Mucosa of descending colon (tissue), 3 donors: ENCODE measurements around the gene CLCNKA. TPM values are rescaled to one million over a fixed set of nuclear protein-coding genes. Genes with fewer than 3 reads are reported as not detected.
"Not testable (repeated sequence)": the region's sequence is repeated elsewhere in the genome, so short reads cannot be mapped to it uniquely, and the experiment has no call there.

Experiments used
- ATAC-seq: fragments of 200-7000 bp; cut with Tn5 transposase; one replicate; pipeline ENCODE4 v1.9.1; 2020; ENCODE audit warnings: mild to moderate bottlenecking, moderate library complexity
- DNase-seq, 3 donors: peaks; one replicate each; pipeline ENCODE4 v3.0.0-alpha.2; 2020
- H3K36me3 ChIP-seq: fragments of 200-600 bp; one replicate; pipeline ENCODE4 v1.8.0; 2021; ENCODE audit warnings: low read depth, mild to moderate bottlenecking
- H3K4me1 ChIP-seq: fragments of 200-600 bp; one replicate; pipeline ENCODE4 v1.8.0; 2021; ENCODE audit warnings: low read depth, mild to moderate bottlenecking
- H3K4me3 ChIP-seq: fragments of 200-600 bp; one replicate; pipeline ENCODE4 v1.8.0; 2021; ENCODE audit warnings: mild to moderate bottlenecking
- H3K9me3 ChIP-seq: fragments of 200-600 bp; one replicate; pipeline ENCODE4 v1.8.0; 2021; ENCODE audit warnings: mild to moderate bottlenecking
- intact Hi-C, 2 donors: fragments of 100-400 bp; cut with DNase I in 1 of 2; cut with micrococcal nuclease in 1 of 2; formaldehyde crosslinking; loops; one replicate each; pipeline versions ENCODE4 v1.11.0 to v1.11.1; 2022; cut with DNase I, micrococcal nuclease
- total RNA-seq, 3 donors: library from RNA; stranded (reverse); fragmentation: NEBNext Ultra II Directional in 2 of 3; extraction: Animal tissue kit (Norgen Biotek cat#: 25700) in 2 of 3; gene quantifications; one replicate each; pipeline versions ENCODE4 v1.2.1 to v1.2.4, GENCODE V29; 2021 to 2023
- TF ChIP-seq, protein P1 (sequence below): fragments of 200-600 bp; IDR thresholded peaks from one replicate; pipeline ENCODE4 v1.8.0; 2022; ENCODE audit warnings: antibody characterized with exemption, mild to moderate bottlenecking
- donor health status: DM: no; HTN: no; CAD: no; lungs with moderate emphysema.
- donor health status: DM: no; HTN: no; CAD: no.
- donor health status: DM: no; HTN: yes; CAD: no.

CLCNKA gene
- total RNA-seq, 3 donors from 2014 or later: 1.3 to 3.4 TPM; not detected in 1

DNA sequence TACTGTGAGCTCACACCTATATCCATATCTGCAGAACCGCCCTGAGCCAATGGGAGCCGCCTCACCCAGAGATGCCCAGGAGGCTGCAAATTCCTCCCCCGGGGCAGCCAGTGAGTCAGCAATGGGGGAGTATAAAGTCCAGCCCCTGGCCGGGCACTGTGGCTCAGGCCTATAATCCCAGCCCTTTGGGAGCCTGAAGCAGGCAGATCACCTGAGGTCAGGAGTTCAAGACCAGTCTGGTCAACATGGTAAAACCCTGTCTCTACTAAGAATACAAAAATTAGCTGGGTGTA lies 16.7 kb downstream of the CLCNKA start:
- Histone ChIP-seq H3K9me3 (no peaks in the 10 kb centered on the region), H3K36me3 (no peaks in the 10 kb centered on the region), H3K4me3 (no peak overlapping the region), H3K4me1 (no peaks in the 10 kb centered on the region)
- TF ChIP-seq, protein P1, sequence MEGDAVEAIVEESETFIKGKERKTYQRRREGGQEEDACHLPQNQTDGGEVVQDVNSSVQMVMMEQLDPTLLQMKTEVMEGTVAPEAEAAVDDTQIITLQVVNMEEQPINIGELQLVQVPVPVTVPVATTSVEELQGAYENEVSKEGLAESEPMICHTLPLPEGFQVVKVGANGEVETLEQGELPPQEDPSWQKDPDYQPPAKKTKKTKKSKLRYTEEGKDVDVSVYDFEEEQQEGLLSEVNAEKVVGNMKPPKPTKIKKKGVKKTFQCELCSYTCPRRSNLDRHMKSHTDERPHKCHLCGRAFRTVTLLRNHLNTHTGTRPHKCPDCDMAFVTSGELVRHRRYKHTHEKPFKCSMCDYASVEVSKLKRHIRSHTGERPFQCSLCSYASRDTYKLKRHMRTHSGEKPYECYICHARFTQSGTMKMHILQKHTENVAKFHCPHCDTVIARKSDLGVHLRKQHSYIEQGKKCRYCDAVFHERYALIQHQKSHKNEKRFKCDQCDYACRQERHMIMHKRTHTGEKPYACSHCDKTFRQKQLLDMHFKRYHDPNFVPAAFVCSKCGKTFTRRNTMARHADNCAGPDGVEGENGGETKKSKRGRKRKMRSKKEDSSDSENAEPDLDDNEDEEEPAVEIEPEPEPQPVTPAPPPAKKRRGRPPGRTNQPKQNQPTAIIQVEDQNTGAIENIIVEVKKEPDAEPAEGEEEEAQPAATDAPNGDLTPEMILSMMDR: no peak
- DNase-seq (no peak), ATAC-seq (peak; percentile 50)
- intact Hi-C loops: no loop called here

DNA sequence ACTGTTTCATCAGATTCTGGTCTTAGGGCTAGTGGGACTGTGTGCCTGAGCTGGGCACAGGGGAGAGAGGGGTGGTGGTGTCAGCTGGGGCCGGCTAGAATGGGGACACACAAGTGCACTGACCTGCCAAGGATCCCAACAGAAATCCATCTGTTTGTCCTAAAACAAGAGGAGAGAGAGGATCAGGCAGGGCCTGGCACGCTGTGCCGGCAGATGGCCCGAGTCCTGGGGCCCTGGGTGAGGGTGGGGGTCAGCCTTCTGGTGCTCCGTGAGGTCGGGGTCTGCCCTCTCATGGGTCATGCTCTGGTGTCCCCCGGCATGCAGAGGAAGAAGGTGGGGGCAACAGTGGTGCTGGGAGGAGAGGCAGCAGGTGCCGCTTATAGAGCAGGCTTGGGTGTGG lies 18.0 kb downstream of the CLCNKA start:
- H3K9me3 ChIP-seq, DNase-seq, ATAC-seq, H3K4me3 ChIP-seq, intact Hi-C loops, H3K36me3 ChIP-seq, H3K4me1 ChIP-seq: not testable (repeated sequence)

- no peak overlapping the region for H3K4me3 ChIP-seq
- intact Hi-C loops: no loop called here
- H3K4me1 ChIP-seq: no peaks in the 10 kb centered on the region
- no peak for ATAC-seq
- H3K36me3 ChIP-seq: no peaks in the 10 kb centered on the region
- TF ChIP-seq, protein P1: no peak
- DNase-seq: no peak
- no peaks in the 10 kb centered on the region for H3K9me3 ChIP-seq
These were observed 19.4 kb downstream of the CLCNKA start for GRCh38 chr1:16041200-16041599.

GRCh38 chr1:16042096-16042495 lies 20.3 kb downstream of the CLCNKA start:
- ATAC-seq: no peak
- no peak for DNase-seq

DNA sequence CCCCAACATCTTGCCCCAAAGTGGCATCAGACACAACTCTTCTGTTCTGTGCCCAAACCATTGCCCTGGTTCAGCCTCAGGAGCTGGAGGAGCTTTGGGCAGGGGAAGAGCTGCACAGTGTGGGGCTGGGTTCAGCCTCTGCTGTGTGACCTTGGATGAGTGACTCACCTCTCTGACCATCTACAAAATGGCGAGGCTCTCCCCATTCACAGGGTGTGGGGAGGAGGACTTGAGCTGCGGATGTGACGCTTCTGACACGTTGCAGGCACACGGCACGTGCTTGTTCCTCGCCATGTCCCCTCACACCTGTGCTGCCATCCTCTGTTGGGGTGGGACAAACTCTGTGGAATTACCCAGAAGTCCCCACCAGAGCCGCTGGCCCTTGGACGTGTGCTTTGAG lies 20.8 kb downstream of the CLCNKA start:
- DNase-seq, H3K4me1 ChIP-seq, intact Hi-C loops, H3K4me3 ChIP-seq, H3K9me3 ChIP-seq, H3K36me3 ChIP-seq: not testable (repeated sequence)
- ATAC-seq: peak; percentile 17

More at GRCh38 chr1:16042096-16042495, 20.3 kb downstream of the CLCNKA start:
- Histone ChIP-seq H3K4me3 (no peak overlapping the region), H3K36me3 (no peaks in the 10 kb centered on the region), H3K4me1 (no peaks in the 10 kb centered on the region), H3K9me3 (no peaks in the 10 kb centered on the region)
- intact Hi-C loops: no loop called here
- TF ChIP-seq, protein P1: no peak

DNA sequence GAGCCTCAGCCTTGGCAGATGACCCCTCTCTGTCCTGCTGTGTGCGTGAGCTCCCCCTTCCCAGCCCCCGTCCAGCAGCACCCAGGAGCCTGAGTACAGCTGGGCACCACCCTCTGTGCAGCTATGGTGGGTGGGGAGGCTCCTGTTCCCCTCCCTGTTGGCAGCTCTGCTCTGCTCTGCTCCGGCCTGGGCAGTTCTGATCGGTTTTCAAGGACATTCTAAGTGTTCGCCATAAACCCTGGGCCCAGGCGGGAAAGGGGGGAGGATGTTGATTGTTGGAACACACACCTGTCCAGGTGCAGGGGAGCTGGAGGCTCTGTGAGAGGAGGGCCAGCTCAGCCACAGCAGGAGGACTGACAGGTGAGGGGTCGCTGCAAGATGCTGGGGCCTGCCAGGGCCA lies 21.7 kb downstream of the CLCNKA start, which contains the start of gene CLCNKB:
Gene CLCNKB, plus strand, starts transcription at position 262 of the 400 bp plus-strand sequence. CDS start 711 bp downstream, outside the sequence.
- TF ChIP-seq, protein P1: no peak
- intact Hi-C loops: no loop called here
- Histone ChIP-seq H3K36me3 (no peaks in the 10 kb centered on the region), H3K4me1 (no peaks in the 10 kb centered on the region), H3K4me3 (no peak within 1 kb of the TSS), H3K9me3 (no peaks in the 10 kb centered on the region)
- DNase-seq: peak in 2 of 3 donors; percentile 59 to 66
- peak; percentile 71 for ATAC-seq

DNA sequence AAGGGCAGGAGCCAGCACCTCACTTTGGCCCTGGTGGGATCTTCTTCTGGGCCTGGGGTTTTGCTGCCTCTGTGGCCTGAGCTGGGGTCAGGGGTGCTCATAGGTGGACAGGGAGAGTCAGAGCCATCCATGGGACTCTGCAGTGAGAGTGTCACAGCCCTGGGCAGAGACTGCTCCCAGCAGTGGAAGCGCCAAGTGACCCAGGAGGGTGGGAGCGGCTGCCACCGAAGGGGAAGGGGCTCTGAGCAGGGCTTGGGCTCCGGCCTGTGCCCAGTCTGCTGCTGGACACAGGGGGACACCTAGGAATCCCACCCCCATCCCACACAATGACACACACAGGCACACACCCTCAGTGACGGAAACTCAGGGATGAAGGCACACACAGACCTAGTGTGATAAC lies 22.1 kb downstream of the CLCNKA start:
- Histone ChIP-seq H3K36me3 (no peaks in the 10 kb centered on the region), H3K4me3 (no peak overlapping the region), H3K9me3 (no peaks in the 10 kb centered on the region), H3K4me1 (peaks cover 3% of the 10 kb centered on the region)
- TF ChIP-seq, protein P1: no peak
- ATAC-seq (no peak), DNase-seq (no peak)
- intact Hi-C loops: no loop called here
